Activated T-cell treated with anti-CD3 and anti-CD28 coated beads, Interleukin-2, amount 50 U/mL, for 24 hours (primary cell): ENCODE measurements around the gene GEN1.

ENCODE experiments used
- DNase-seq: peaks from one replicate; pipeline ENCODE4 v3.0.0-alpha.2; 2020
- H3K27ac Mint-ChIP-seq: 2 replicates; pipeline ENCODE4 v1.8.0; 2020; ENCODE audit warnings: mild to moderate bottlenecking, mixed read lengths
- H3K27me3 Mint-ChIP-seq: 2 replicates; pipeline ENCODE4 v1.8.0; 2020; ENCODE audit warnings: mixed read lengths
- H3K36me3 Mint-ChIP-seq: 2 replicates; pipeline ENCODE4 v1.8.0; 2020; ENCODE audit warnings: low read depth, mixed read lengths
- H3K4me1 Mint-ChIP-seq: 2 replicates; pipeline ENCODE4 v1.8.0; 2020; ENCODE audit warnings: low read depth, mixed read lengths
- H3K4me3 Mint-ChIP-seq: 2 replicates; pipeline ENCODE4 v1.8.0; 2020; ENCODE audit warnings: mild to moderate bottlenecking, moderate library complexity, mixed read lengths
- H3K9me3 Mint-ChIP-seq: 2 replicates; pipeline ENCODE4 v1.8.0; 2020; ENCODE audit warnings: mixed read lengths

The GEN1 gene

GRCh38 chr2:17799301-17800120 lies 45.6 kb downstream of the GEN1 start:
- no peak overlapping the region for H3K27ac Mint-ChIP-seq
- H3K4me3 Mint-ChIP-seq, result no peak overlapping the region
- H3K4me1 Mint-ChIP-seq, result no peaks in the 10 kb centered on the region
- DNase-seq, result no peak
- H3K27me3 Mint-ChIP-seq, result peaks cover 42% of the 10 kb centered on the region
- H3K9me3 Mint-ChIP-seq, result no peaks in the 10 kb centered on the region
- no peaks in the 10 kb centered on the region for H3K36me3 Mint-ChIP-seq

DNA sequence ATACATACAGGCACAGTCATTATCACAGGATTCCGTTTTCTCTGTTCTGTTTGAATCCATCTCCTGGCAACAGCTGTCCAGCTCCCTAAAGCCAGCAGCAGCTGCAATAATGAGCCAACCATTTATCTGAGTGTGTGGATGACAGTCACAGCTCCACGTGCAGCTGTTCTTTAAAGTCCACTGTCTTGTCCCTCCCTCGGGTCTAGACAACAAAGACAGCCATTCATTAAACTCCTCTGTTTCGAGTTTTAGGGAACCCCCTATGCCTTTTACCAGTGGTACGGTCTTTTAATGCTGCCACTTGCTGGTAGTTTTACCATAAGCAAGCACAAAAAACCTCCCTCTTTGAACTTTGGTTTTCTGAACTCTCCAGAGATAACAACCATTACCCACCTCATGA lies 46.3 kb downstream of the GEN1 start:
- Mint-ChIP-seq H3K9me3 (no peaks in the 10 kb centered on the region), H3K27me3 (peaks cover 40% of the 10 kb centered on the region), H3K27ac (no peak overlapping the region), H3K36me3 (no peaks in the 10 kb centered on the region), H3K4me3 (no peak overlapping the region), H3K4me1 (no peaks in the 10 kb centered on the region)
- DNase-seq, result no peak

DNA sequence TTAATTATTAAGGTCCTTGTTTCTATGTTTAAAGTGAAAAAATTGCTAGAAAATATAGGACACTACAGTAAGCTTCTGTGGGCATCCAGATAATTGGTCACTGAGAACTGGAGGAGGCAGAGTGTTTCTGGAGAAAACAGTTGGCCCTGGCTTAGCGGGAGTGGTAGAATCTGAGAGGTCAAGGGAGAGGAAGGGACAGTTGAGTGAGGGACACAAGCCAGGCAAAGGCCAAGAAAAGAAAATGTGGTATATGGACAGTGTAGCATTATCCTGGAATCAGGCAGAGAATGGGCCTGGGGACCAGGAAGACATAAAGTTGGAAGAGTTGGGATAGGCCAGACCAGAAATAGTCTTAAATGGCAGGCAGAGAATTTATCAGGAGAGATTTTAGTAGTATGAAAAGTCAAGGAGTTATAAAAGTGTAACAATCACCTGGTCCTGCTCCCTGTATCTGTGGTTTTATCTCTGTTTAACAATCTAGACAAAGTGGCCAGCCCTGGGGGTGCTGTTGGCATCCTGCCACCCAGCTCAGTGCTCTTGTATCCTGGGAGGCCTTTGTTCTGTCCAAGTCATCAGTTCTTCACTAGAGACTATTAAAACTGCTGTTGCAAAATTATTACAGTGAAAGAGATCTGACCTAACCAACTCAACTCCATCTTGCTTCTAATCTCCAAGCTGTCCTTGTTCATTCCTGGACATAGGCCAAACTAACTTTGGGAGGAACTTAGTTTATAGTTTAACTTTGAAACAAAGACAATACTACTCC lies 46.9 kb downstream of the GEN1 start:
- Mint-ChIP-seq H3K4me1 (no peaks in the 10 kb centered on the region), H3K27ac (no peak overlapping the region), H3K9me3 (no peaks in the 10 kb centered on the region), H3K4me3 (no peak overlapping the region), H3K27me3 (peaks cover 36% of the 10 kb centered on the region), H3K36me3 (no peaks in the 10 kb centered on the region)
- no peak for DNase-seq

DNA sequence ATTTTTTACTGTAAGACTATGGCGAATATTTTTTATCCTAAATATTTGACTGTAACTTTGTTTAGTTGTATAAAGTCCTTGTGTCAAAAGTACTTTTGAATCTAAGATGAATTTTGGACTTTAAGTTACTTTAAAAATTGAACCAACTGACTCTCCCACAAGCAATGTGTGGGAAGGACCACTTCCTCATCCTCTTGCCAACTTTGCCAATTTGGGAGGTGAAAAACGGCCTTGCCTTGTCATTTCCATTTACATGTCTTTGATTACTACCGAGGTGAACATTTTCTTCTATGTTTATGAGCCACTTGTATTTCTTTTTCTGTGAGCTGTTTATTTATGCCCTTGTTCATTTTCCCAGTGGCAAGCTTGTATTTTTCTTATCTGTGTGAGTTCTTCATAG lies 49.6 kb downstream of the GEN1 start:
- DNase-seq, result no peak
- no peaks in the 10 kb centered on the region for H3K4me1 Mint-ChIP-seq
- no peak overlapping the region for H3K4me3 Mint-ChIP-seq
- no peaks in the 10 kb centered on the region for H3K36me3 Mint-ChIP-seq
- H3K9me3 Mint-ChIP-seq, result no peaks in the 10 kb centered on the region
- no peak overlapping the region for H3K27ac Mint-ChIP-seq
- peaks cover 26% of the 10 kb centered on the region for H3K27me3 Mint-ChIP-seq

DNA sequence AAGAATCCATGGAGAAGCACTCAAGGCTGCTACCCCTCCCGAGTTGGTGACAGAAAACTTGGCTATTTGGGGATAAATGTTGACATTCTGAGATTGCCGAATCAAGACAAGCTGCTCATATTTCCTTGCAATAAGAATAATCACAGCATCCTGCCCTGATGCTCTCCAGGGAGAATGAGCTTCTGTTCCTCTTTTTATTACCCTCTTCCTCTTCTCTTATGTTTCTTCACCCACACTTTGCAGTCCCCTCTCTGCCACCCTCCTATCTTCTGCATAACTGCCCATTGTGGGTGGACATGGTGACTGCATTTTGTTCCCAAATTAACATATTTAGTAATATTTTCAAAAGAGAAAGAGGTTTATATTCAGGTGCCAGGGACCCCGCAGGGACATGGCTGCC lies 50.4 kb downstream of the GEN1 start:
- no peaks in the 10 kb centered on the region for H3K36me3 Mint-ChIP-seq
- no peak overlapping the region for H3K4me3 Mint-ChIP-seq
- H3K27ac Mint-ChIP-seq, result no peak overlapping the region
- DNase-seq, result no peak
- H3K4me1 Mint-ChIP-seq, result no peaks in the 10 kb centered on the region
- H3K9me3 Mint-ChIP-seq, result no peaks in the 10 kb centered on the region
- peaks cover 20% of the 10 kb centered on the region for H3K27me3 Mint-ChIP-seq

GRCh38 chr2:17805166-17805565 lies 51.2 kb downstream of the GEN1 start:
- no peak for DNase-seq
- no peak overlapping the region for H3K4me3 Mint-ChIP-seq
- no peak overlapping the region for H3K27ac Mint-ChIP-seq
- peaks cover 18% of the 10 kb centered on the region for H3K27me3 Mint-ChIP-seq
- no peaks in the 10 kb centered on the region for H3K36me3 Mint-ChIP-seq
- no peaks in the 10 kb centered on the region for H3K9me3 Mint-ChIP-seq
- no peaks in the 10 kb centered on the region for H3K4me1 Mint-ChIP-seq

DNA sequence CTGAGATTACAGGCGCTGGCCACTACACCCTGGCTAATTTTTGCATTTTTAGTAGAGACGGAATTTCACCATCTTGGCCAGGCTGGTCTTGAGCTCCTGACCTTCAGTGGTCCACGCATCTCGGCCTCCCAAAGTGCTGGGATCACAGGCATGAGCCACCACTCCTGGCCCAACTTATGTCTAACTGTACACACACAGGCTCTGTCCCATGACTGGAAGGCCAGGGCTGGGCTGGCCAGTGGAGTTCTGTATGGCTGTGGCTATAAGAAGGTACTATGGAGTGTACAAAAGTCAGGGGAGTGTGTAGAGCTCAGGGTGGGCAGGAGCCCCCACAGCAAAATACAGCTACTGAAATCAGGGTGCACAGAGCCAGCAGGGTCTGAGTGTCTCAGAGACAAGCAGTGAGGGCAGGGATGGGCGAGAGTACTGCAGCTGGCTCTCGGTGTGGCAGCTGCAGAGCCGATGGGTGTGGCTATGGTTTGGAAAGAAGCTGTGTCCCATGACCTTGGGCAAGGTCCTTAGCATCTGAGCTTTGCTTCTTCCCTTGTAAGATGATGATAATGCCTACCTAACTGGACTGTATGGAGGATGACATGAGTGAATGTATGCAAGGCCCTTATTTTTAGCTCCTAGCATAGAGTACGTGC lies 51.9 kb downstream of the GEN1 start:
- H3K27me3 Mint-ChIP-seq, result peaks cover 18% of the 10 kb centered on the region
- no peaks in the 10 kb centered on the region for H3K36me3 Mint-ChIP-seq
- H3K9me3 Mint-ChIP-seq, result no peaks in the 10 kb centered on the region
- no peak overlapping the region for H3K27ac Mint-ChIP-seq
- DNase-seq, result no peak
- no peaks in the 10 kb centered on the region for H3K4me1 Mint-ChIP-seq
- H3K4me3 Mint-ChIP-seq, result no peak overlapping the region

GRCh38 chr2:17813010-17813741 lies 59.2 kb downstream of the GEN1 start:
- Mint-ChIP-seq H3K36me3 (no peaks in the 10 kb centered on the region), H3K9me3 (no peaks in the 10 kb centered on the region), H3K4me1 (no peaks in the 10 kb centered on the region), H3K27me3 (peaks cover 21% of the 10 kb centered on the region), H3K27ac (no peak overlapping the region), H3K4me3 (no peak overlapping the region)
- DNase-seq, result no peak

DNA sequence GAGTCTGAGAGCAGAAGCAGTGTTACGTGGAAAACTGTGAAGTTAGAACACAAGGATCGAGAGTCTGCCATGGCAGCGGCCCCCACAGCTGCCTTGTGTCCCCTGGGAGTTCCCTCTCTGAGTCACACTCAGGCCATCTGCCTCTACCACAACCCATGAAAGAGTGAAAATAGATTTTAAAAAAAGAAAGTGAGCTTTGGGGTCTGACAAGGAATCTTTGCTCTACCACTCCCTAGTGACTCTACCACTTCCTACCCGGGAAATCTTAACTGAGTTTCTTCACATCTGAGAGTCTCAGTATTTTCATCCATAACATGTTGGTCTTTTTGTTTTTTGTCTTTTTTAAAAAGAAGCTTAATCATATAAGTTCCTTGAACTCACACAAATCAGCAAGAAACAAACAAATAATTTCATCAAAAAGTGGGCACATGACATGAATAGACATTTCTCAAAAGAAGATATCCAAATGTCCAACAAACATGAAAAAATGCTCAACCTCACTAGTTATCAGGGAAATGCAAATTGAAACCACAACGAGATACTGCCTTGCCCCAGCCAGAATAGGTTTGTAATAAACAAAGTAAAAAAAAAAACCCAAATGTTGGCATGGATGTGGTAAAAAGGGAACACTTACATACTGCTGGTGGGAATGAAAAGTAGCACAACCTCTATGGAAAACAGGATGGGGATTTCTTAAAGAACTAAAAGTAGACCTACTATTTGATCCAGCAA lies 60.0 kb downstream of the GEN1 start:
- no peaks in the 10 kb centered on the region for H3K4me1 Mint-ChIP-seq
- no peak overlapping the region for H3K4me3 Mint-ChIP-seq
- no peaks in the 10 kb centered on the region for H3K36me3 Mint-ChIP-seq
- H3K27me3 Mint-ChIP-seq, result peaks cover 21% of the 10 kb centered on the region
- DNase-seq, result no peak
- H3K9me3 Mint-ChIP-seq, result no peaks in the 10 kb centered on the region
- no peak overlapping the region for H3K27ac Mint-ChIP-seq

GRCh38 chr2:17814601-17815000 lies 60.7 kb downstream of the GEN1 start:
- H3K4me1 Mint-ChIP-seq, result no peaks in the 10 kb centered on the region
- H3K9me3 Mint-ChIP-seq, result no peaks in the 10 kb centered on the region
- no peaks in the 10 kb centered on the region for H3K36me3 Mint-ChIP-seq
- H3K27ac Mint-ChIP-seq, result no peak overlapping the region
- peaks cover 23% of the 10 kb centered on the region for H3K27me3 Mint-ChIP-seq
- no peak for DNase-seq
- no peak overlapping the region for H3K4me3 Mint-ChIP-seq

DNA sequence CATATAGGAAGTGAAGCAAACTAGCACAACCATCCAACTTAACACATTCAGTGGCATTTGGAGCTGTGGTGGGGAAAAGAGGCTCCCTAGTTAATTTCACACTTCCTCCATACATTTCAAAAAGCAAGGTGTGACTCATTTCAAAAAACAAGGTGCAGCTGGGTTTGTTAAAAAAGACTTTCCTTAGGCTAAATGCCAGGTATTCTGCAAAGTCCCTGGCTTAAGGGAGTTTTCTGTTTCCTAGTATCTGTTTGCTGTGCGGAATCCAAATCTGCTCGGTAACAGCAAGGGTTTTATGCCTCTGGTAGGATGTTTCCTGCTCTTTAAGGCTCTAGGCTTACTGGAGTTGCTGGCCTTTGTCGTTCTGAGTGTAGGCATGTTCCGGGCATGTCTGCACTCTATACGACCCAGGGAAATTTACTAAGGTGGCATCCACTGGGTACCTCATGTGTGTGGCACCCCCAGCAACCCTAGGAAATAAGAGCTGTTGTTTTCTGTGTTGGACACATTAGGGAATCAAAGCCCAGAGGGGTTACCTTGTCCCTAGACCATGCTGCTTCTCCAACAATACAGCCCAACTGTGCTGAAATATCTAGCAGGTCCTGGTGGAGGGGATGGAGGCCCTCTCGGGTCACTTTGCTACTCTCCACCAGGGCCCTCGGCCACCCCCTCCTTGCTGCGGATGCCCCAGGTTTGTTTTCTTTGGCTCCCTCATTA lies 61.7 kb downstream of the GEN1 start:
- H3K4me3 Mint-ChIP-seq, result no peak overlapping the region
- H3K9me3 Mint-ChIP-seq, result no peaks in the 10 kb centered on the region
- H3K27ac Mint-ChIP-seq, result no peak overlapping the region
- no peaks in the 10 kb centered on the region for H3K4me1 Mint-ChIP-seq
- no peaks in the 10 kb centered on the region for H3K36me3 Mint-ChIP-seq
- H3K27me3 Mint-ChIP-seq, result peaks cover 24% of the 10 kb centered on the region
- no peak for DNase-seq

- no peaks in the 10 kb centered on the region for H3K36me3 Mint-ChIP-seq
- peaks cover 24% of the 10 kb centered on the region for H3K27me3 Mint-ChIP-seq
- H3K4me1 Mint-ChIP-seq, result no peaks in the 10 kb centered on the region
- no peak within 1 kb of the TSS for H3K27ac Mint-ChIP-seq
- no peaks in the 10 kb centered on the region for H3K9me3 Mint-ChIP-seq
- no peak for DNase-seq
- H3K4me3 Mint-ChIP-seq, result no peak within 1 kb of the TSS
Measured at GRCh38 chr2:17816396-17817245, 62.7 kb downstream of the GEN1 start, which contains the start of gene MSGN1. MSGN1 (plus strand) TSS chr2:17816460; CDS start chr2:17816519, 59 bp downstream.
